Measurements from ENCODE around the gene WNK2.

The WNK2 gene

DNA sequence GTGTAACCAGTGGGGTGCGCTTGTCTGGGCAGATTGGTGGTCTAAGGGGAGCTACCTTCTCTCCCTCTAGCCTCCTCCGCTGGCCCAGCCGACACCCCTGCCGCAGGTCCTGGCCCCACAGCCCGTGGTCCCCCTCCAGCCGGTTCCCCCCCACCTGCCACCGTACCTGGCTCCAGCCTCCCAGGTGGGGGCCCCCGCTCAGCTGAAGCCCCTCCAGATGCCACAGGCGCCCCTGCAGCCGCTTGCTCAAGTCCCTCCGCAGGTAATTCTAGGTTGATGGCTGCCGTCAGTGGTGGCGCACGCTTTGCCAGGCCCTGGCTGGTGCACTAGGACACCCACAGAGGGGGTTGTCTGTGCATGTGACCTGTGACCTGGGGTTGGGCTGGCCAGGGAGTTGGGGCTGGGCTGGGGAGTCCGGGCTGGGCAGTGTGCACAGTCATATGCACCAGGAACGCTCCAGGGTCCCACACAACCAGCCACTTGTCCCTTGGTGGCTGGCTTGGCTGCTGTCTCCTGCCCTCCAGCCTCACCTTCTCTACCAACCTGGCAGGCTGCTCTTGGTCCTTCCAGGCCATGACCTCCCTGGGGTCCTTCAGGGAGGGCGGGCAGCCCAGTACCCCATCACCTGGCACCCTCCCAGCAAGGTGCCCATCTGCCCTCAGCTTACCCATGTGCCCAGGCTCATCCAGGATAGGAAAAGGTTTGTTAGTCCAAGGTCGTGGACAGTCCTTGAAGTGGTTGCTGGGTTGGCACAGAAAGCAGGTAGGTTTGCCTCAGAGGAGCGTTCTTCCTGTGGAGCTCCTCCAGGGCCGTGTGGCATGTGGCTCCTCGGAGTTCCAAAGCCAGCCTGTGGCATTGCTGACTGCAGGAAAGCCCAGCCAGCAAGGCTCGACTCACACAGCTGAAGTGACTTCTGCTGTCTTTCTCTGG is 73.2 kb downstream of the WNK2 start:
- no peak for DNase-seq

DNA sequence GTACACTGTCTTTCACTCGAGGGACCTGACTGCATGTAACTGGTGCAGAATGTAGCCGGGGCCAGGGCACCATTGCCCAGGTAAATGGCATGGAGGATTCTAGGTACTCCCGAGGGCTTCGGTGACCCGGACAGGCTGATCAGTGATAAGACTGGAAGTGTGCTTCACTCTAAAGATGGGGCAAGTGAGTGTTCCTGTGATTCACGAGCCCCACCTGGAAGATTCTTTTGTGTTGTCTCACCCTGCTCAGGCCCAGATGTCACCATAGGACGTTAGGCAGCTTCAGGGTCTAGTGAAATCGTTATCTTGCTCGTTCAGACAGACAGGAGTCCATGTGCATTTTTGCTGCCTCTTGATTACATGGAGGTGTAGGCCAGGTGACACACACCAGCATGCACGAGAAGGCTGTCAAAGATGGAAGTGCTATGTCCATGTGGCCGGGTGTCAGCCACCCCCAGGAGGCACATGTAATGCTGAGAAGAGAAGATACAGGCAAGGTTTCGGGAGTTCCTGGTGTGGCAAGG is 73.9 kb downstream of the WNK2 start:
- no peak for DNase-seq

GRCh38 chr9:93258419-93258817 is 74.5 kb downstream of the WNK2 start:
- no peak for DNase-seq

GRCh38 chr9:93258818-93259489 is 75.0 kb downstream of the WNK2 start:
- no peak for DNase-seq

DNA sequence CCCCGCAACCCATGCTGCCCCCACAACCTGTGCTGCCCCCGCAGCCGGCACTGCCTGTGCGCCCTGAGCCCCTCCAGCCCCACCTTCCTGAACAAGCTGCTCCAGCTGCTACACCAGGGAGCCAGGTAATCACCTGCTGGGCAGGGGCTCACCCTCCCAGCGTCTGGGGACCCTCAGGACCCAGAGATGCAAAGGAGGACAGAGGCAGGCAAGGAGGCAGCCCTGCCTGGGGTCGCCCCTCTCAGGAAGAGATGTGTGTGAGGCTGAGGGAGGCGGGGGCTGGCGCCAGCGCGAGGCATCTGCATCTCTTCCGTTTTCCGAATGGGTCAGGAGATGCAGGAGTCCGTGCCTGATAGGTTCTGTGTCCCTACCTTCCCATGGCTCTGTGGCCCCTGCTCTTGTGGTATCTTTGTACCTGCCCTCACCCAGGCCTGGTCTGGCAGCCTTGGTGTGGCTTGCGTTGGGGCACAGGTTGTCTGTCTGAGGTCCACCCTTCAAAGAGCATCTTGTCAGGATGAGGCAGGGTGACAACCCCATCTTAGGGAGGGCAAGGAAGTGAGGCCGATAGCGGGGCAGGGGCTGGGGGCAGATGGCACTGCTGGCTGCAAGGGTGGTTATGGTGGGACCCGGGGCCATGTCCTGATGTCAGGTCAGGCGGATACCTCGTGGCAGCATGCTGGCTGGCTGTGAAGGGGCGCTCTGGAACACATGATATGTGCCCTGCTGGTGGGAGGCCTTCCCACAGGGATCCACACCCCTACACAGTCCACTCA is 75.7 kb downstream of the WNK2 start:
- DNase-seq: no peak

DNA sequence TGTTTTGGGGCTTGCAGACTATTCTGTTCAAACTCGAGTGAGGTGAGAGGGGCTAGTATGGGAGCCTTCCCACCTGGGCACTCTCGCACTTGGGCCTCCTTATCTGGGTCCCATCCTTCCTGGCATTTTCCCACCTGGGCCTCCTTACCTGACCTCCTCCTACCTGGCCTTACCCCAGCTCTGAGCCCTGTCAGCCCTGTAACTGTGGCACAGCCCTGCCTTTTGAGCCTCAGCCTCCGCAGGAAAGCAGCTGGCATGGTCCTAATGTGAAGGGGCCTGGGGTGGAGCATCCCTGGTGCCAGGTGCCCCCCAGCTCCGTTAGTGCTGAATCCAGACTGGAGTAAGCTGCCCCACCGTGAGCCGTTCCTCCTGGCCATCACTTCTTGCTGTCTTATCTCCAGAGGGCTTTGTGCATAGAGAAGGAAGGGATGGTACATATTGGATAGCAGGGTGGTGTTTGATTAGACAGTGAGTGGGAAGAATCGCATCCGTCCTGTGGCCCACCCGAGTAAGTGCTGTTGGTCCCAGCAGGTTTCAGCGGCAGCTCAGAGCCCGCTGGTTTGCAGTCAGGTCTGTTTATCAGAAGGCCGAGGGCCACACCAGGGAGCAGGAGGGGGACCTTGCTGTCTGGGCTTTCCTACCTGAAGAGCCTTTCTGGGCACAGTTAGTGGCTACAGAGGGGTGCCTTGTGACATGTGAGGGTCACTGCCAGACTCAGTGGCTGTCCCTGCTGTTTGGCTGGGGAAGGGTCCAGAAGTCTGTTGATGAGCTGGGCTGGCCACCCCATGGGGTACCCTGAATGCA is 76.5 kb downstream of the WNK2 start:
- no peak for DNase-seq

GRCh38 chr9:93261281-93261680 is 77.3 kb downstream of the WNK2 start:
- DNase-seq: no peak

DNA sequence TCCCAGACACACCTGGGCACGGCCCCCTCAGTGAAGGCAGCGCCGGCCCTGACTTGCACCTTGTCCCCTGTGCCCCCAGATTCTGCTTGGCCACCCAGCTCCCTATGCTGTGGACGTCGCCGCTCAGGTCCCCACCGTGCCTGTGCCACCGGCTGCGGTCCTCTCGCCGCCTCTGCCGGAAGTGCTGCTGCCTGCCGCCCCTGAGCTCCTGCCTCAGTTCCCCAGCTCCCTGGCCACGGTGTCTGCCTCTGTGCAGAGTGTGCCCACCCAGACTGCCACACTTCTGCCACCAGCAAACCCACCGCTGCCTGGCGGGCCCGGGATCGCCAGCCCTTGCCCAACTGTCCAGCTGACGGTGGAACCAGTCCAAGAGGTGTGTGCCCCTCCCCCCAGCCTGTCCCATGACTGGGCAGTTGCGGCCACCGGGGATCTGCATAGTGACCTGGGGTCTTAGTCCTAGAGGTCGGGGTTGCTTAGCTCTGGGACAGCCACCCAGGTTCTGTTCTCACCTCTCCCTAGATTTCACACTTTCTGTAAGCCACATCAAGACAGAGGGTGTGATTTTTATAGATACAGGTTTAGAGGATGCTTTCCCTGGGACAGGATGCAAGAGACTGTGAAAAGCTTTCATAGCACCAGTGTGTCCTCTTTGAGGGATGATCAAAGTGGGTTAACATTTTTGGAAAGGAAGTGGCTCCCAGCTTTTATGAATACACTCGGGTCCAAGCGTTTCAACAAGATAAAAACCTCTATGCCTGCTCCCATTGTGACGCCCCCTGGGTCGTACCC is 78.0 kb downstream of the WNK2 start:
- DNase-seq: no peak

DNA sequence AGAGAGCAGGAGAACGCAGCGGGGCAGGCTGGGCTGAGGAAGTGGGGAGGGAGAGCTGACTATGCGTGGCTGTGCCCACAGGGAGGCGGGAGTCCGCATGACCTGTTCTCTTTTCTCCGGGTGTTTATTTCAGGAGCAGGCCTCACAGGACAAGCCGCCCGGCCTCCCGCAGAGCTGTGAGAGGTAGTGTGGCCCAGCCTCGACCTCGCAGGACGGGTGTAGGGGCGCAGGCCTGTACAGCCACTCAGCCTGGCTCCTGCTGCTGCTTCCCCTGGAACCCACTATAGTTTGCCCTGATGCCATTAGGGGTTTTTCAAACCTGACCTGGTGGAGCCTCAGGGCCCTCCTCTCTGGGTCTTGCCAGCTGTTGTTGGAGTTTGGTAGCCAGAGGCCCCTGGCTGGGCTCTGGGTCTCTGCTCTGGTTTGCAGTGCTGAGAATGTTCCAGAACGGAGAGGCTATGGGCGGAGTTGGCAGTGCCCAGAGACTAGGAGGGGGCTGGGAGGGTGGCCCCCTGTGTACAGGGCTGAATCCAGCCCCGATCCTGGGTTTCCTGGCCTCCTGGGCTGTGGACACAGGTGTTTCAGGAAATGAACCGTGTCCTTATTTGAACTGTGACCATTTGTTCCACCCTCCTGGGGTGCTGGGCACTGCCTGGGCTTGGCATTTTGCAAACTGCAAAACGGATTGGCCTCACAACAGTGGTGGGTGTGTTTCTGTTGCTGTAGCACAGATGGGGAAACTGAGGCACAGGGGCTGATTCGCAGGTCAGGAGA is 78.8 kb downstream of the WNK2 start:
- no peak for DNase-seq

GRCh38 chr9:93263334-93264229 is 79.6 kb downstream of the WNK2 start:
- no peak for DNase-seq

GRCh38 chr9:93264338-93265125 is 80.6 kb downstream of the WNK2 start:
- DNase-seq: no peak

GRCh38 chr9:93265301-93265971 is 81.5 kb downstream of the WNK2 start:
- no peak for DNase-seq

DNA sequence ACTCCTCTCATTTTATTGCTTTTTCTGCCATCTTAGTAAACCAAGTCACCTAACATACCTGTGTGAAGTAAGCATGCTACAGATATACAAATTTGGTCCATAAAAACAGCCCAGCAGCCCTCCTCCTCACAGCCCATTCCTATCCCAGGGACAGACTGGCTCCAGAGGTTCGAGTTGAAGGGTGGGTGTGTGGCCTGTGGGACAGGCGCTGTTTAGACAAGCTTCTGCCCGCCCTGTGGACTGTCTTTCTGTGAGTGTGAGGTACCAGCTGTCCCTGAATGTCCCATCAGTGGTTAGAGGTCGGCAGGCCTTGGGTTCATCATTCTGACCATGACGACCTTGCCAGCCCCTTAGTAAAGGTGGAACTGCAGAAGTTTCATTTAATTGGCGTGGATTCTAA is 82.0 kb downstream of the WNK2 start:
- no peak for DNase-seq

- DNase-seq: no peak
Measured at GRCh38 chr9:93266521-93267001, 82.6 kb downstream of the WNK2 start.

- DNase-seq: no peak
Measured at GRCh38 chr9:93267091-93267541, 83.2 kb downstream of the WNK2 start.

DNA sequence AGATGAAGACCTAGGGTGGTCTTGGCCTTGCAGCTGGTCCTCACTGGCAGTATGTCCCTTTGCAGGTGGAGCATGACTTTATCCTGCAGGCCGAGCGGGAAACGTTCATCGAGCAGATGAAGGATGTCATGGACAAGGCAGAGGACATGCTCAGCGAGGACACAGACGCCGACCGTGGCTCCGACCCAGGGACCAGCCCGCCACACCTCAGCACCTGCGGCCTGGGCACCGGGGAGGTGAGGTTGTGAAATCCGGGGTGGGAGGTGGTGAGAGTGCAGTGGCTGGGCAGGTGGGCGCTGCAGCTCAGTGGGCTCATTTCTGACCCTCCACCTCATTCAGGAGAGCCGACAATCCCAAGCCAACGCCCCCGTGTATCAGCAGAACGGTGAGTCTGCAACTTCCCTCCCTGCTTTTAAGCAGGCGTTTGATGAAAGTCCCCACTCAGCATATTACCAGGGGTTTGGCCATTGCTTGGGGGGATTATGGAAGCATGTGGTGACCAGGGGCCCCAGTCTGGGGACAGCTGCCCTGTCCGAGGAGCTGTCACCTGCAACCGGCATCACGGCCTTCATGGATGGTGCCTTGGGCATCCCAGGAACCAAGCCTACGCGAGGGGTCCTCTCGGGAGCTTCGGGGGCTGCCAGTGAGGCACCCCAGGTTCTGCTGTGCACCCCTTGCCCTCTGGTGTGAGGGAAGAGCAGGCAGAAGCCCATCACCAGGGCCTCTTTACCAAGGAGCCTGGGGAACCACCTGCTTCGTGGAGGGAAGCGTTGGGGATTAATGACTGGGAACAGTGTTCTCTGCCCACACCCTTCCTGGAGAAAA is 84.0 kb downstream of the WNK2 start:
- DNase-seq: no peak
